ENCODE data around the gene PRICKLE2. TPM values are rescaled to one million over a fixed set of nuclear protein-coding genes. Genes with fewer than 3 reads are reported as not detected.

Gene PRICKLE2
- polyA plus RNA-seq, 3 donors: not detected

- H4K20me1 ChIP-seq (ENCODE audit: insufficient read depth, low read length): no peaks in the 10 kb centered on the region
- TF ChIP-seq CTCF (IDR thresholded peaks at IDR 0.05): no peak
- H3K9me3 ChIP-seq (replicated peaks in 1 of 2; ENCODE audit: control insufficient read depth in 1 of 2, insufficient read depth in 1 of 2, low read length in 2 of 2): no peaks in the 10 kb centered on the region
- no peaks in the 10 kb centered on the region for H3K27me3 ChIP-seq (ENCODE audit: control insufficient read depth in 2 of 2, insufficient read depth in 2 of 2, low read length in 2 of 2)
- no peak for DNase-seq
- Mint-ChIP-seq H3K27ac (no peak overlapping the region), H3K4me3 (no peak overlapping the region), H3K27me3 (ENCODE audit: low read depth in 3 of 3) (peaks cover 4 to 7% (median 5%) of the 10 kb centered on the region in 3 donors), H3K4me1 (no peaks in the 10 kb centered on the region), H3K9me3 (peaks cover 0 to 2% (median 0%) of the 10 kb centered on the region in 7 donors), H3K36me3 (no peaks in the 10 kb centered on the region)
- no peaks in the 10 kb centered on the region for H3K79me2 ChIP-seq (ENCODE audit: insufficient read depth, low read length)
- intact Hi-C loops (cut with micrococcal nuclease): no loop called here
- no peaks in the 10 kb centered on the region for H3K36me3 ChIP-seq (replicated peaks in 1 of 2; ENCODE audit: control insufficient read depth in 1 of 2, insufficient read depth in 2 of 2, low read length in 2 of 2)
- no peak overlapping the region for H2AFZ ChIP-seq (ENCODE audit: insufficient read depth, low read depth, low read length, poor library complexity, severe bottlenecking)
- no CpG with 5 or more reads among the region's 3 CpGs for WGBS (ENCODE audit: insufficient coverage)
- H3K4me2 ChIP-seq (replicated peaks; ENCODE audit: extremely low read depth, low read length, poor library complexity, severe bottlenecking): no peak overlapping the region
- H3K9ac ChIP-seq (ENCODE audit: insufficient read depth, low read length, poor library complexity, severe bottlenecking): no peak overlapping the region
- H3K27ac ChIP-seq (ENCODE audit: low read depth in 1 of 2, low read length in 2 of 2): no peak overlapping the region
- no peaks in the 10 kb centered on the region for H3K4me1 ChIP-seq (ENCODE audit: control insufficient read depth in 1 of 2, insufficient read depth in 2 of 2, low read length in 2 of 2)
- H3K4me3 ChIP-seq (replicated peaks in 1 of 3; ENCODE audit: low read depth in 2 of 3, low read length in 3 of 3): no peak overlapping the region
These were observed 1.5 kb upstream of the PRICKLE2 start for GRCh38 chr3:64226730-64227129.

- 100% methylated on average over 1 of the region's 7 CpGs for WGBS (ENCODE audit: insufficient coverage)
These were observed 631 bp upstream of the PRICKLE2 start for GRCh38 chr3:64225695-64226499.

More at GRCh38 chr3:64225695-64226499, 631 bp upstream of the PRICKLE2 start:
- no peak for DNase-seq
- Histone ChIP-seq H3K4me2 (replicated peaks; ENCODE audit: extremely low read depth, low read length, poor library complexity, severe bottlenecking) (no peak overlapping the region), H4K20me1 (ENCODE audit: insufficient read depth, low read length) (no peaks in the 10 kb centered on the region), H3K79me2 (ENCODE audit: insufficient read depth, low read length) (no peaks in the 10 kb centered on the region), H3K9ac (ENCODE audit: insufficient read depth, low read length, poor library complexity, severe bottlenecking) (no peak overlapping the region), H3K27ac (ENCODE audit: low read depth in 1 of 2, low read length in 2 of 2) (no peak overlapping the region), H3K27me3 (ENCODE audit: control insufficient read depth in 2 of 2, insufficient read depth in 2 of 2, low read length in 2 of 2) (no peaks in the 10 kb centered on the region), H3K36me3 (replicated peaks in 1 of 2; ENCODE audit: control insufficient read depth in 1 of 2, insufficient read depth in 2 of 2, low read length in 2 of 2) (no peaks in the 10 kb centered on the region), H3K4me3 (replicated peaks in 1 of 3; ENCODE audit: low read depth in 2 of 3, low read length in 3 of 3) (no peak overlapping the region), H3K4me1 (ENCODE audit: control insufficient read depth in 1 of 2, insufficient read depth in 2 of 2, low read length in 2 of 2) (no peaks in the 10 kb centered on the region), H2AFZ (ENCODE audit: insufficient read depth, low read depth, low read length, poor library complexity, severe bottlenecking) (no peak overlapping the region), H3K9me3 (replicated peaks in 1 of 2; ENCODE audit: control insufficient read depth in 1 of 2, insufficient read depth in 1 of 2, low read length in 2 of 2) (no peaks in the 10 kb centered on the region)
- Mint-ChIP-seq H3K27ac (no peak overlapping the region), H3K9me3 (peaks cover 0 to 2% (median 0%) of the 10 kb centered on the region in 7 donors), H3K4me3 (no peak overlapping the region), H3K36me3 (no peaks in the 10 kb centered on the region), H3K27me3 (ENCODE audit: low read depth in 3 of 3) (peaks cover 4 to 7% (median 6%) of the 10 kb centered on the region in 3 donors), H3K4me1 (no peaks in the 10 kb centered on the region)
- intact Hi-C loops (cut with micrococcal nuclease): no loop called here
- no peak for TF ChIP-seq CTCF (IDR thresholded peaks at IDR 0.05)

Measured in CD14-positive monocyte (primary cell).